Medulla oblongata (tissue), 1 donor: ENCODE results near the gene FUBP3.

Experiments used
- DNase-seq: peaks from one replicate; pipeline ENCODE4 v3.0.0-alpha.2; 2015; ENCODE audit errors: extremely low spot score

FUBP3 gene

DNA sequence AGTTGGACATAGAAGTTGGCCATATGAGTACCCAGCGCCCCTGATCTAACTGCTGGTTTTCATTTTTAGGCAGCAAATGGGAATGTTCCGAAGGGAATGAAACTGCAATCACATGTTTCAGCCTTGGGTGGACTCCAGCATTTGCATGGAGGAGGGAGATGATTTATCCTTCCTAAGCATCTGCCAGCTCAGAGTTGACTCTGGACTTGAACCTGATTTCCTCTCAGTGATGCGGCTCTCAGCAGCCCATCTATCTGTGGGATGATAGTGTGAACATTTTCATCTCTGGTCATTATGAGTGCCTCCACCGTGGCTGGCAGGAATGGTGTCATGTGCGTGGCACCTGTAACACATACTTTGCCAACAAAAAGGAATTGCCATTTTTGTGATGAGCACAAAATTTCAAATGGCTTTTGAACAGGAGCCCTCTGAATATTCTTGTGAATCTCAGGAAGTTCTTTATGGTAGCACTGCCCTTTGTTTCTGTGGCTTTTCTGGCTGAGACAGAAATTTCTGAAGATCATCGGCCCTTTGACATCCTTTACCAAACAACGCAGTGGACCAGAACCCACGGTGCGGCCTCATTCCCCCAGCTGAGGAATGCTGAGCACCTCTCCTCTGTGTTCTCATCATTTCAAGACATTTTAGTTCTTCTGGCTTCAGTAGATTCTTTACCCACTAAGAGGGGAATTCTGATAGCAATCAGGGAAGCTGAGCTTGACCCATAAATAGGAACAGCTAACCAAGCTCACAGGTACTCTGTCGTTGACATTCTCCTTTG lies 28.5 kb downstream of the FUBP3 start:
- peak; percentile 12 for DNase-seq

- no peak for DNase-seq
Observed at GRCh38 chr9:130608554-130609134, 29.3 kb downstream of the FUBP3 start.

DNA sequence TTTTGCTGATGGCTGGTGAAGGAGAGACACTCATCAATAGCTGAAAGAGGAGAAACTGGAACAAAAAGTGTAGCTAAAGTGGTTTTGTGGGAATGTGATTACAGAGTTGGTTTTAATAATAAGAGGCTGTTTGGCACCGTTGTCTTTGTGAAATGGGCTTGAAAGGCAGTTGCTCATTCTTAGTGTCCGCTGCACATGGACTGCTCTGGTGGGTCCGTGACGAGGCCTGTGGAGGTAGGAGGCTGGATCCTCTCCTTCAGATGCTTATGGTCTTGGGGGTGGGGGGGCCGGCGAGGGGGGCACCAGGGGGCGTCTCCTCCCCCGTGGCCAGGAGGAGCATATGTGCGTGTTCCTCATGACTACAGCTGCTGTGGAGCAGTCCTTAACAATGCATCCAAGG lies 29.8 kb downstream of the FUBP3 start:
- peak; percentile 11 for DNase-seq

- DNase-seq, result no peak
Observed at GRCh38 chr9:130610862-130611707, 31.7 kb downstream of the FUBP3 start.

GRCh38 chr9:130616451-130616850 lies 37.1 kb downstream of the FUBP3 start:
- DNase-seq, result no peak

GRCh38 chr9:130623466-130623865 lies 44.1 kb downstream of the FUBP3 start:
- no peak for DNase-seq

GRCh38 chr9:130624154-130624553 lies 44.8 kb downstream of the FUBP3 start:
- no peak for DNase-seq

- no peak for DNase-seq
Observed at GRCh38 chr9:130626249-130626996, 47.0 kb downstream of the FUBP3 start.

DNA sequence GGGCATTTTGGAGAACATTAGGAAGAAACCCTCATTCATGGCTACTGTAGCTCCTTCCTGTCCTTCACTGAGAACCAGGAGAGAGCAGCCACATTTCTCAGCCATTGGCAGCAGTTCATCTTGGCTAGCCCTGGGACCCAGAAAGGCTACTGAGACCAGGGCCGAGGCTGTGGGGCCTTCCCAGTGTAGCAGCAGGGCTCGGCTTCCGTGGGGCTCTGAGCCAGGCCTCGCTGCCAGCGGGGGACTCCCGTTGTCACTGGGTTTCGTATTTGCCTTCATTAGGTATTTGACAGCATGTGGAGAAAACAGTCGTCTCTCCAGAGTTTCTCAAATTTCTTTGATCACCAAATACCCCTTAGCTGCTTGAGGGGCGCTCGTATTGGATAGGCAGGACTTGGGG lies 47.7 kb downstream of the FUBP3 start:
- DNase-seq, result peak; percentile 49

DNA sequence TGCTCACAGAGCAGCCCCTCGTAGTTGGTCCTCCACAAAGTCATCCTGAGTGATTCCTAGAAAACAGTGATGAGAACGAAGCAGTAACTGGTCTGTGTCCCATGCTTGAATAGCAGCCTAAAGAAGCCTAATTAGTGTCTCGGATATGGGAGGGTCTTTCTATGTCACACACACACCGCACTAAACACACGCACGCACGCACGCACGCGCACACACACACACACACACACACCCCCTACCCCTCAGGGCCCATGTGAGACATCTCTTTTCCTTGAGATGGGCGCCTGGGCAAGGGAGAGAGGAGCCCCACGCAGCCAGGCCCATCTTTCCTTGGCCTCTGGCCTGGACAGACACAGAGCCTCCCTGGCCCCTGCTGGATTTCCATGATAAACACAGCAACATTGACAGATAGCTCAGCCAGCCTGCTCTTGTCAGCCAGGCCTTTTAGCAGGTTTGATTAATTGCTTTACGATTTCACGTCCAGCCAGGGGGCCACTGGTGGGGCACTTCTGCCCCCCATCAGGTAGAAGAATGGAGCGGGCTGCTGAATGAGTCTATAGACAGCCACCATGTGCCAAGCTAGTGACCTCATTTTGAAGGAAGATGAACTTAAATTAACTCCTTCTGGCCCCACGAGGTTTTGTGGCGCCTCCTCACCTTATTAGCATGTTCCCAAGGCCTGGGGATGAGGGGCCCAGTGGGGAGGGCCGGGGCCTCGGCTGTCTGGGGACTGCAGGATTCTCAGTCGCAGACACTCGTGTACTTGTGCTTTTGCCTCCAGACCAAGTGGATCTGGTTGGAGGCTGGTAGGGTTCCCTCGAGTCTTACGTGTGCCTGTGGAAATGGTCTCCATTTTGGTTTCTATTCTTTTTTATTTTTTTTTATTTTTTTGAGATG lies 48.8 kb downstream of the FUBP3 start:
- DNase-seq, result no peak

GRCh38 chr9:130629443-130630070 lies 50.2 kb downstream of the FUBP3 start:
- peak; percentile 75 for DNase-seq

DNA sequence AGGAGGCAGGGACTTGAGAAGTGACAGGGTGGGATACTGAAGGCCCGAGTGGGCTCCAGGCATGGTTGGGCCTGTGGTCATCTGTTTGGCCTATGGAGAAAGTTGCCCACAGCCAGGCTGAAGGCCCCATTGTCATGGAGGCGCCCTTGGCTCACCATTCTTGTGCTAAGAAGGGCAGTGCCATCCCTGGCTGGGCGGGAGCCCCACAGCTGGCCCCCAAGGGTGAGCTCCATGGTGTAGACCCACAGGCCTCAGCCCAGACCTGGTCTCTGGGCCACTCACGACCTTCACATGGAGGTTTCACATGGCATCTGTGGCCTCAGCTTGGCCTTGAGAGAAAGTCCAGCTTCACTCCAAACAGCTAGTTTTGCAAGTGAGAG lies 50.7 kb downstream of the FUBP3 start:
- DNase-seq, result no peak

DNA sequence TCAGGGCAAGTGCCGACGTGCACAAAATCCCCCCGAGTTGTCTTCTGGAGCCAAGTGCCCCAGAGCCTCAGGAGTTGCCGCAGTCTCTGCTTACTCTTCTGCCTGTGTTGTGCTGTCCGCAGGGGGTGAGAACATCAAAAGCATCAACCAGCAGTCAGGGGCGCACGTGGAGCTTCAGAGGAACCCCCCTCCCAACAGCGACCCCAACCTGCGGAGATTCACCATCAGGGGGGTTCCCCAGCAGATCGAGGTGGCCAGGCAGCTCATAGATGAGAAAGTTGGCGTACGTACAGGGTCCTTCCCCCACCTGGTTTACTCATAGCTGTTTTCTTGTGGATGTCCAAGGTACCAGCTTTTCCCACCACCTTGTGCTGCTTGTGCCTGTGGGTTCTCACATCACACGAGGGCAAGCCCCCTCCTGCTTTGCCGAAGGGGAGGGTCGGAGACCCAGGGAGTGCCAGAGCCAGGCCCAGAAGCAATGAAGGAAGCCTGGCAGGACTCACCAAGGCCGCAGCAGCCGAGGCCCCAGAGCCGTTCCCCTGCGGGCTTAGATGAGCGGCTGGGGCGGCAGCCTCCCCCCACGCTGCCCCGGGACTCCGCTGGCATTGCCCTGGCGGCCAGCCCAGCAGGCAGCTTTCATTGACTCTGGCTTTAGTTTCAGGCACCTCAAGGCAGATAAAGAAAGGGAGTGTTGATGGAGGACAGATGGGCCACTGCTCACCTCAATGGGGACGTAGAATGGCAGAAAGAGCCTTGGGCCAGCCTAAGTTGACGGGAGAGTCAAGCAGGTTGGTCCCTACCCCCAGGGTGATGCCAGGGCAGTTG lies 51.3 kb downstream of the FUBP3 start:
- DNase-seq, result peak; percentile 37

GRCh38 chr9:130631331-130632080 lies 52.1 kb downstream of the FUBP3 start:
- DNase-seq, result no peak

DNA sequence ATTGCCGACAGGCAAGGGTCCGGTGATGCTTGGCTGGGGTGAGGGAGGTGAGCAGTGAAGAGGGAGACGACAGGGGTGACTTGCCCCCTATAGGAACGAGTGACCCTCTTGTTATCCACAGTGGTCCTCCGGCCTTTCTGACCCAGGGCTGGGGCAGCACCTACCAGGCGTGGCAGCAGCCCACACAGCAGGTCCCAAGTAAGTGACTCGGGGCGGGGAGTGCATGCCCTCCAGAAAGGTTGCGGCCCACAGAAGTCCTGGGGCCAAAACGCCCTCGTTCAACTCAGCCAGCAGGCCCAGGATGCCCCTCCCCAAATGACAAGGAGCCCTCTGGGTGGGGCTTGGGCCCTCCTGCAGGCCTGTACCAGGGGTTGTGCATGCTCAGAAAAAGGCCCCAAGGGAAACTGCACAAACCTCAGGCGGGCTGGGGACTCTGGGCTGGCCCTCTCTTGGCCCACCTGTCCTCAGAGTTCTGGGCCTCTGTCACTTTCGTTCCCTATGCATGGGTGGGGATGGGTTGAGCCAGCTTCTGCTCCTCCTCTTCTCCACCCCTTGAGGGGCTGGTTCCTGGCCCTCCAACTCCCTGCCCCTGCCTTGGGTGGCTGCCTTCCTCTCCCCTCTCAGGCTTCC lies 52.8 kb downstream of the FUBP3 start:
- no peak for DNase-seq

- DNase-seq, result no peak
Observed at GRCh38 chr9:130632841-130633240, 53.5 kb downstream of the FUBP3 start.

- no peak for DNase-seq
Observed at GRCh38 chr9:130633336-130634190, 54.2 kb downstream of the FUBP3 start.
